Measurements from ENCODE around the gene TPPP3. TPM values are rescaled to one million over a fixed set of nuclear protein-coding genes. Genes with fewer than 3 reads are reported as not detected.

TPPP3 gene
- total RNA-seq, 4 donors from 2014 or later = 5.7 to 13.6 (median 9.9) TPM

- 42 to 50% methylated on average over 46 to 64 of the region's 88 CpGs for WGBS, 2 donors
- TF ChIP-seq CTCF (IDR thresholded peaks at IDR 0.05) (no peak), EP300 (IDR thresholded peaks at IDR 0.05) (no peak), POLR2A (IDR thresholded peaks at IDR 0.05) (no peak)
- Histone ChIP-seq H3K36me3 (no peaks in the 10 kb centered on the region), H3K4me3 (peak overlapping the region; percentile 14 to 50 (median 31)), H3K9me3 (no peaks in the 10 kb centered on the region), H3K4me1 (peaks cover 0 to 99% (median 60%) of the 10 kb centered on the region in 4 donors), H3K27me3 (no peaks in the 10 kb centered on the region), H3K27ac (peak overlapping the region; percentile 33 to 86 (median 82))
- DNase-seq (ENCODE audit: low spot score in 2 of 2) = no peak
These were observed 1.1 kb upstream of the TPPP3 start for GRCh38 chr16:67394155-67395104.

GRCh38 chr16:67393788-67394154 lies 473 bp upstream of the TPPP3 start:
- 14 to 19% methylated on average over 15 to 18 of the region's 20 CpGs for WGBS, 2 donors
- Histone ChIP-seq H3K9me3 (no peaks in the 10 kb centered on the region), H3K36me3 (no peaks in the 10 kb centered on the region), H3K27me3 (no peaks in the 10 kb centered on the region), H3K4me1 (peaks cover 0 to 95% (median 54%) of the 10 kb centered on the region in 4 donors), H3K4me3 (peak overlapping the region; percentile 14 to 50 (median 31)), H3K27ac (peak overlapping the region; percentile 33 to 86 (median 80))
- no peak for TF ChIP-seq POLR2A (IDR thresholded peaks at IDR 0.05)
- TF ChIP-seq CTCF (IDR thresholded peaks at IDR 0.05) = no peak
- no peak for TF ChIP-seq EP300 (IDR thresholded peaks at IDR 0.05)
- DNase-seq (ENCODE audit: low spot score in 2 of 2) = no peak

GRCh38 chr16:67392301-67393059 lies 818 bp downstream of the TPPP3 start:
- DNase-seq (ENCODE audit: low spot score in 2 of 2) = no peak
- H3K4me3 ChIP-seq = peak overlapping the region in 3 of 4 donors; percentile 14 to 50 (median 28)
- peak overlapping the region in 3 of 4 donors; percentile 58 to 86 (median 85) for H3K27ac ChIP-seq
- no peaks in the 10 kb centered on the region for H3K27me3 ChIP-seq
- H3K4me1 ChIP-seq = peaks cover 0 to 82% (median 54%) of the 10 kb centered on the region in 4 donors
- TF ChIP-seq CTCF (IDR thresholded peaks at IDR 0.05) (no peak), POLR2A (IDR thresholded peaks at IDR 0.05) (no peak), EP300 (IDR thresholded peaks at IDR 0.05) (no peak)
- no peaks in the 10 kb centered on the region for H3K9me3 ChIP-seq
- 66 to 78% methylated on average over 17 to 18 of the region's 18 CpGs for WGBS, 2 donors
- no peaks in the 10 kb centered on the region for H3K36me3 ChIP-seq

GRCh38 chr16:67391424-67392300 lies 1.6 kb downstream of the TPPP3 start:
- Histone ChIP-seq H3K4me1 (peaks cover 0 to 74% (median 47%) of the 10 kb centered on the region in 4 donors), H3K9me3 (no peaks in the 10 kb centered on the region), H3K27me3 (no peaks in the 10 kb centered on the region), H3K36me3 (no peaks in the 10 kb centered on the region), H3K4me3 (no peak overlapping the region), H3K27ac (peak overlapping the region in 2 of 4 donors; percentile 85 to 86)
- no peak for TF ChIP-seq POLR2A (IDR thresholded peaks at IDR 0.05)
- peak in 1 of 2 donors; percentile 37 for TF ChIP-seq EP300 (IDR thresholded peaks at IDR 0.05)
- no peak for TF ChIP-seq CTCF (IDR thresholded peaks at IDR 0.05)
- 39 to 49% methylated on average over 14 to 15 of the region's 15 CpGs for WGBS, 2 donors
- no peak for DNase-seq (ENCODE audit: low spot score in 2 of 2)
